DOHH2 (cell line): ENCODE data around the gene CRADD.

Experiments used
- H3F3A ChIP-seq: fragments of 200-600 bp; sonication (generic), shearing (Covaris generic); 2 replicates; pipeline ENCODE4 v1.6.0; 2016; ENCODE audit warnings: antibody characterized with exemption, mild to moderate bottlenecking; ENCODE audit not compliant: control insufficient read depth, insufficient read depth
- H3K27ac ChIP-seq: fragments of 200-600 bp; sonication (generic); 2 replicates; pipeline ENCODE4 v1.5.1; 2014; ENCODE audit warnings: low read depth, mild to moderate bottlenecking, low read length, moderate library complexity
- H3K27me3 ChIP-seq: fragments of 200-600 bp; sonication (generic); 2 replicates; pipeline ENCODE4 v1.6.1; 2014; ENCODE audit warnings: mild to moderate bottlenecking, low read length, mixed read lengths; ENCODE audit not compliant: control insufficient read depth
- H3K36me3 ChIP-seq: fragments of 200-600 bp; sonication (generic); 2 replicates; pipeline ENCODE4 v1.6.1; 2014; ENCODE audit warnings: mild to moderate bottlenecking, low read length, moderate library complexity, mixed read lengths; ENCODE audit not compliant: control insufficient read depth
- H3K4me1 ChIP-seq: fragments of 200-600 bp; sonication (generic); 2 replicates; pipeline ENCODE4 v1.6.1; 2014; ENCODE audit warnings: mild to moderate bottlenecking, low read length, mixed read lengths; ENCODE audit not compliant: control insufficient read depth
- H3K4me2 ChIP-seq: fragments of 200-600 bp; sonication (generic); 2 replicates; pipeline ENCODE4 v1.6.0; 2014; ENCODE audit warnings: mild to moderate bottlenecking, low read length, moderate library complexity
- H3K4me3 ChIP-seq: fragments of 200-600 bp; sonication (generic); 2 replicates; pipeline ENCODE4 v1.5.1; 2014; ENCODE audit warnings: mild to moderate bottlenecking, low read length, mixed read lengths
- H3K79me2 ChIP-seq: fragments of 200-600 bp; sonication (generic); 2 replicates; pipeline ENCODE4 v1.6.1; 2014; ENCODE audit warnings: mild to moderate bottlenecking, low read length, mixed read lengths; ENCODE audit not compliant: control insufficient read depth
- H3K9me2 ChIP-seq: fragments of 200-600 bp; sonication (generic); replicated peaks from 2 replicates; pipeline ENCODE4 v1.6.1; 2014; ENCODE audit warnings: mild to moderate bottlenecking, low read length, mixed read lengths; ENCODE audit not compliant: control insufficient read depth
- H3K9me3 ChIP-seq: fragments of 200-600 bp; sonication (generic); 2 replicates; pipeline ENCODE4 v1.6.1; 2014; ENCODE audit warnings: antibody characterized with exemption, low read length, mixed read lengths; ENCODE audit not compliant: control insufficient read depth, insufficient read depth
- H4K20me1 ChIP-seq: fragments of 200-600 bp; sonication (generic); 2 replicates; pipeline ENCODE4 v1.6.0; 2014; ENCODE audit warnings: low read depth, mild to moderate bottlenecking, antibody characterized with exemption, low read length, moderate library complexity; ENCODE audit not compliant: control insufficient read depth, insufficient read depth
- EZH2phosphoT487 ChIP-seq: fragments of 200-600 bp; sonication (generic); IDR thresholded peaks from 2 replicates; pipeline ENCODE4 v1.6.1; 2017; ENCODE audit warnings: borderline replicate concordance, mild to moderate bottlenecking, antibody characterized with exemption, low read length, moderate library complexity, mixed read lengths
- TF ChIP-seq, protein P1 (sequence below): fragments of 200-600 bp; sonication (generic); IDR thresholded peaks from one replicate; pipeline ENCODE4 v1.5.1; 2014; ENCODE audit warnings: antibody characterized with exemption, mild to moderate bottlenecking, low read depth, low read length; ENCODE audit not compliant: poor library complexity, severe bottlenecking

The CRADD gene

DNA sequence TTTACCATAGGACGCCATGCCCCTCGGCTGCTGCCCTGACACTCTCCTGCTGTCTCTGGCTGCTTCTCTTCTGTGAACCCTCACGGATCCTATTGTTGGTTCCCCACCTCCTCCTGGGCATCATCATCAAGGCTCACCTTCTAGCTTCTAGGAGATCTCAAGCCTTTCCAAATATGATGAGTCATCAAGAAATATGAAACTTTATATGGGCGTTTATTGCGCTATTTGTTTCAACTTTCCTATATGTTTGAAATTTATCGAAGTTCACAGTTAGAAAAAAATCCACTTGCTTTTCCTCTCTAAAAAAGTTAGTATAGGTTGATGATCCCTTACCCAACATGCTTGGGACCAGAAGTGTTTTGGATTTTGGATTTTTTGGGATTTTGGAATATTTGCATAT is 2.8 kb upstream of the CRADD start:
- Histone ChIP-seq H4K20me1 (no peaks in the 10 kb centered on the region), H3K27me3 (peaks cover 3% of the 10 kb centered on the region), H3K9me3 (peaks cover 2% of the 10 kb centered on the region; the same call in 1 of the 2 replicates), H3K36me3 (no peaks in the 10 kb centered on the region; the same call in 1 of the 2 replicates), H3K4me3 (no peak overlapping the region), H3K4me1 (peaks cover 19% of the 10 kb centered on the region), H3F3A (no peaks in the 10 kb centered on the region), H3K9me2 (no peaks in the 10 kb centered on the region), H3K79me2 (peaks cover 14% of the 10 kb centered on the region), H3K27ac (no peak overlapping the region), H3K4me2 (no peak overlapping the region)
- TF ChIP-seq, protein P1, sequence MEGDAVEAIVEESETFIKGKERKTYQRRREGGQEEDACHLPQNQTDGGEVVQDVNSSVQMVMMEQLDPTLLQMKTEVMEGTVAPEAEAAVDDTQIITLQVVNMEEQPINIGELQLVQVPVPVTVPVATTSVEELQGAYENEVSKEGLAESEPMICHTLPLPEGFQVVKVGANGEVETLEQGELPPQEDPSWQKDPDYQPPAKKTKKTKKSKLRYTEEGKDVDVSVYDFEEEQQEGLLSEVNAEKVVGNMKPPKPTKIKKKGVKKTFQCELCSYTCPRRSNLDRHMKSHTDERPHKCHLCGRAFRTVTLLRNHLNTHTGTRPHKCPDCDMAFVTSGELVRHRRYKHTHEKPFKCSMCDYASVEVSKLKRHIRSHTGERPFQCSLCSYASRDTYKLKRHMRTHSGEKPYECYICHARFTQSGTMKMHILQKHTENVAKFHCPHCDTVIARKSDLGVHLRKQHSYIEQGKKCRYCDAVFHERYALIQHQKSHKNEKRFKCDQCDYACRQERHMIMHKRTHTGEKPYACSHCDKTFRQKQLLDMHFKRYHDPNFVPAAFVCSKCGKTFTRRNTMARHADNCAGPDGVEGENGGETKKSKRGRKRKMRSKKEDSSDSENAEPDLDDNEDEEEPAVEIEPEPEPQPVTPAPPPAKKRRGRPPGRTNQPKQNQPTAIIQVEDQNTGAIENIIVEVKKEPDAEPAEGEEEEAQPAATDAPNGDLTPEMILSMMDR, result no peak
- no peak for TF ChIP-seq EZH2phosphoT487

DNA sequence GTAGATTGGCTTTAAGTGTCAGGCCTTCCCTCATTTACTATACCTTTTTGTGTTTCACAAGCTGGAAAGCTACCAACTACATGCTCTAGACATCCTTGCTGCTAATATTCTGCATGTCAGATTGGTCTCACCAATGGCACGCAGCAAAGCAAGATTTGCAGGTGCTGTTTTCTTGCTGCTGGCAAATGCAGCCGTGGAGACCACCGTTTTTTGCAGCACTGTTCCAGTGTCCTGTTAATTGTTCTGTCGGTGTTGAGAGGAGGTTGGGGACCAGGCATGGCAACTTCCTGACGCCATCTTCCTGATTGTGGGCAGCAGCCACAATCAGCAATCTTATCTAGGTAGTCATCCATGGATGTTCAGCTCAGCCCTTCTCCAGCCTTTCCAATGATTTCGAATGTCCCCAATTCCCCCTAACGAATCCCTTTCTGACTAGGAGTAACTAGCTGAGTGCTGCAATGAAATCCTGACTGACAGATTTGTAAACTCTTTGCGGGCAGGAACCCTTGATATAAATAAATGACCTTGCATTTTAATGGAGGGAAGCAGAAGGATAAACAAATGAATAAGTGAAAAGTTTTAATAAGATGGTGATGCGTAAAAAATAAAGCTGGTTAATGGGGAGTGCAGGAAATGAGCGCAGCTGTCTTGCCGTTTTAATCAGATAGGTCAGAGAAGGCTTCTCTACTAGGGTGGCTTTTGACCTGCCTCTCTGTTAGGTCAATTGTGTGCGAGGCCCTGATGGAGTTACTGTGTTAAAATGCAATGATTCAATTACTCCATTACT is 574 bp upstream of the CRADD start:
- Histone ChIP-seq H3K27ac (peak overlapping the region; percentile 87), H4K20me1 (no peaks in the 10 kb centered on the region), H3K9me2 (no peaks in the 10 kb centered on the region), H3K36me3 (no peaks in the 10 kb centered on the region; the same call in 1 of the 2 replicates), H3K79me2 (peaks cover 14% of the 10 kb centered on the region), H3K4me1 (peaks cover 29% of the 10 kb centered on the region), H3K4me2 (peak overlapping the region; percentile 95), H3F3A (no peaks in the 10 kb centered on the region), H3K27me3 (peaks cover 3% of the 10 kb centered on the region), H3K9me3 (peaks cover 2% of the 10 kb centered on the region; the same call in 1 of the 2 replicates), H3K4me3 (peak overlapping the region; percentile 96)
- TF ChIP-seq, protein P1, result no peak
- TF ChIP-seq EZH2phosphoT487, result no peak

DNA sequence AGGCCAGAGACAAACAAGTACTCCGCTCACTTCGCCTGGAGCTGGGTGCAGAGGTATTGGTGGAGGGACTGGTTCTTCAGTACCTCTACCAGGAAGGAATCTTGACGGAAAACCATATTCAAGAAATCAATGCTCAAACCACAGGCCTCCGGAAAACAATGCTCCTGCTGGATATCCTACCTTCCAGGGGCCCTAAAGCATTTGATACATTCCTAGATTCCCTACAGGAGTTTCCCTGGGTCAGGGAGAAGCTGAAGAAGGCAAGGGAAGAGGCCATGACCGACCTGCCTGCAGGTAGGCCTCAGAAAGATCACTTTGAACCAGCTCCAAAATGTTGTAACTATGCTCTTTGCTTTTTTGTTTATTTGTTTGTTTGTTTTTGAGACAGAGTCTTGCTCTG is 1.6 kb downstream of the CRADD start:
- Histone ChIP-seq H3K4me2 (peak overlapping the region; percentile 95), H3K79me2 (peaks cover 15% of the 10 kb centered on the region), H3K27me3 (no peaks in the 10 kb centered on the region; the same call in 1 of the 2 replicates), H3K9me3 (peaks cover 2% of the 10 kb centered on the region; the same call in 1 of the 2 replicates), H3K4me3 (peak overlapping the region; percentile 96), H3F3A (no peaks in the 10 kb centered on the region), H3K36me3 (no peaks in the 10 kb centered on the region; the same call in 1 of the 2 replicates), H3K4me1 (peaks cover 29% of the 10 kb centered on the region), H3K9me2 (no peaks in the 10 kb centered on the region), H4K20me1 (no peaks in the 10 kb centered on the region), H3K27ac (no peak overlapping the region)
- TF ChIP-seq, protein P1, result no peak
- no peak for TF ChIP-seq EZH2phosphoT487
